HepG2 (cell line): ENCODE measurements around the gene ATN1. TPM values are rescaled to one million over a fixed set of nuclear protein-coding genes. Genes with fewer than 3 reads are reported as not detected.

Experiments
- ARID3A ChIP-seq: IDR thresholded peaks from 2 replicates; pipeline ENCODE4 v1.6.1; 2012; ENCODE audit warnings: low read depth, low read length, improper control_type of control experiment
- BHLHE40 ChIP-seq: IDR thresholded peaks from 2 replicates; pipeline ENCODE4 v1.6.1; 2011; ENCODE audit warnings: low read length, improper control_type of control experiment
- NFKBIZ ChIP-seq: IDR thresholded peaks from 2 replicates; pipeline ENCODE4 v1.6.1; 2018; ENCODE audit warnings: missing genetic modification reagents, missing compliant biosample characterization
- PAWR ChIP-seq: sonication (generic); formaldehyde crosslinking; IDR thresholded peaks from 2 replicates; pipeline ENCODE4 v1.4.0; 2020; ENCODE audit warnings: missing genetic modification reagents, mild to moderate bottlenecking, borderline replicate concordance
- RBM39 ChIP-seq: fragments of 200-400 bp; formaldehyde crosslinking; IDR thresholded peaks from one replicate; pipeline ENCODE4 v1.6.1; 2018; ENCODE audit warnings: antibody characterized with exemption, mild to moderate bottlenecking, low read depth, low read length; ENCODE audit not compliant: poor library complexity, severe bottlenecking
- RELA ChIP-seq: sonication (generic); formaldehyde crosslinking; IDR thresholded peaks from 2 replicates; pipeline ENCODE4 v1.4.0; 2020; ENCODE audit warnings: missing genetic modification reagents
- SOX13 ChIP-seq, 3 experiments: fragments of 450-650 bp in 1 of 3; sonication (generic) in 1 of 3; formaldehyde crosslinking in 1 of 3; IDR thresholded peaks in 2 of 3; conservative IDR thresholded peaks in 1 of 3; 2 replicates each; pipeline versions ENCODE4 v1.5.0 to v1.6.1; 2016 to 2020; ENCODE audit warnings: antibody characterized with exemption in 1 of 3, mild to moderate bottlenecking in 1 of 3, missing compliant biosample characterization in 1 of 3, missing genetic modification reagents in 1 of 3, moderate library complexity in 1 of 3
- TFDP1 ChIP-seq: IDR thresholded peaks from 2 replicates; pipeline ENCODE4 v1.6.1; 2016; ENCODE audit warnings: missing compliant biosample characterization, missing genetic modification reagents, borderline replicate concordance
- THRA ChIP-seq: sonication (generic); formaldehyde crosslinking; IDR thresholded peaks from 2 replicates; pipeline ENCODE4 v1.4.0; 2020; ENCODE audit warnings: missing genetic modification reagents, borderline replicate concordance
- ZBTB25 ChIP-seq: IDR thresholded peaks from 2 replicates; pipeline ENCODE4 v1.6.1; 2018; ENCODE audit warnings: missing genetic modification reagents
- ZFP91 ChIP-seq: sonication (generic); formaldehyde crosslinking; IDR thresholded peaks from 2 replicates; pipeline ENCODE4 v1.9.0; 2022; ENCODE audit warnings: missing genetic modification reagents, mild to moderate bottlenecking, borderline replicate concordance
- ZNF205 ChIP-seq: IDR thresholded peaks from 2 replicates; pipeline ENCODE4 v1.6.1; 2018; ENCODE audit warnings: missing biosample characterization, missing genetic modification reagents
- ZNF235 ChIP-seq: sonication (generic); formaldehyde crosslinking; IDR thresholded peaks from 2 replicates; pipeline ENCODE4 v1.8.1; 2023; ENCODE audit warnings: mild to moderate bottlenecking, missing genetic modification reagents, borderline replicate concordance
- ZNF326 ChIP-seq: sonication (generic); formaldehyde crosslinking; IDR thresholded peaks from 2 replicates; pipeline ENCODE4 v1.4.0; 2020; ENCODE audit warnings: missing genetic modification reagents, borderline replicate concordance
- ZNF432 ChIP-seq: sonication (generic); formaldehyde crosslinking; IDR thresholded peaks from 2 replicates; pipeline ENCODE4 v1.5.0; 2020; ENCODE audit warnings: missing genetic modification reagents, mild to moderate bottlenecking, borderline replicate concordance
- ZNF556 ChIP-seq: sonication (generic); formaldehyde crosslinking; IDR thresholded peaks from 2 replicates; pipeline ENCODE4 v1.4.0; 2020; ENCODE audit warnings: mild to moderate bottlenecking, missing genetic modification reagents, borderline replicate concordance
- ZNF629 ChIP-seq: sonication (generic); formaldehyde crosslinking; conservative IDR thresholded peaks from 2 replicates; pipeline ENCODE4 v1.5.0; 2020; ENCODE audit warnings: missing genetic modification reagents
- ZNF788 ChIP-seq: sonication (generic); formaldehyde crosslinking; IDR thresholded peaks from 2 replicates; pipeline ENCODE4 v1.5.0; 2020; ENCODE audit warnings: mild to moderate bottlenecking, missing genetic modification reagents, borderline replicate concordance
- ZNF790 ChIP-seq: sonication (generic); formaldehyde crosslinking; IDR thresholded peaks from 2 replicates; pipeline ENCODE4 v1.8.0; 2022; ENCODE audit warnings: missing genetic modification reagents, mild to moderate bottlenecking, borderline replicate concordance
- ZNF879 ChIP-seq: sonication (generic); formaldehyde crosslinking; IDR thresholded peaks from 2 replicates; pipeline ENCODE4 v1.8.1; 2023; ENCODE audit warnings: missing genetic modification reagents
- polyA plus RNA-seq, 8 experiments: library from polyadenylated mRNA; depleted of rRNA in 3 of 8; stranded (reverse) in 7 of 8; unstranded in 1 of 8; fragments of >200 nt; fragmentation: Illumina TruSeq in 4 of 8; extraction: Trizol in 4 of 8; gene quantifications; 2 replicates each; pipeline versions ENCODE4 v1.2.1 to v1.2.3, GENCODE V29; 2011 to 2016; ENCODE audit warnings: low read depth in 4 of 8, missing spikeins in 1 of 8, mixed read lengths in 1 of 8; ENCODE audit not compliant: insufficient read depth in 1 of 8
- total RNA-seq, 5 experiments: library from RNA; depleted of rRNA; stranded (reverse); fragments of >200 nt; fragmentation: Illumina TruSeq; extraction: Trizol; gene quantifications; 2 replicates each; pipeline ENCODE4 v1.2.3, GENCODE V29; 2016; ENCODE audit warnings: low read depth in 1 of 5

The ATN1 gene
- total and polyA plus RNA-seq, 2 of the 13 experiments (the other 11 are each of a cell fraction or from before 2014, with no cell fraction given) = 2.1 to 8.6 TPM

GRCh38 chr12:6937481-6938352 lies 10.0 kb downstream of the ATN1 start (continued):
- TF ChIP-seq THRA = 0 out of 2 replicates have a peak, but pooled peaks have one; percentile 16
- TF ChIP-seq ZNF788 (CRISPR knock-in tag) = peak; percentile 95; the same call in 1 of the 2 replicates
- TF ChIP-seq ZNF556 (CRISPR knock-in tag) = peak; percentile 72; the same call in 1 of the 2 replicates
- TF ChIP-seq ZFP91 (CRISPR knock-in tag) = peak; percentile 96
- peak; percentile 91 for TF ChIP-seq ZNF879 (CRISPR knock-in tag)
- peak; percentile 93 for TF ChIP-seq TFDP1
- no peak for TF ChIP-seq RELA (CRISPR knock-in tag)
- TF ChIP-seq BHLHE40 = 0 out of 2 replicates have a peak, but pooled peaks have one; percentile 23
- peak; percentile 42; the same call in 1 of the 2 replicates for TF ChIP-seq ZNF629 (CRISPR knock-in tag)
- peak; percentile 95 for TF ChIP-seq RBM39
- TF ChIP-seq ZNF235 = peak; percentile 74; the same call in 1 of the 2 replicates
- peak; percentile 89 for TF ChIP-seq ZNF326
- peak; percentile 92; the same call in 1 of the 2 replicates for TF ChIP-seq ZBTB25 (CRISPR knock-in tag)
- TF ChIP-seq PAWR (CRISPR knock-in tag) = no peak
- TF ChIP-seq NFKBIZ = peak; percentile 56; the same call in 1 of the 2 replicates
- no peak for TF ChIP-seq SOX13 (IDR thresholded peaks at IDR 0.05)
- TF ChIP-seq SOX13 (CRISPR knock-in tag; conservative IDR thresholded peaks at IDR 0.05 in 1 of 2, IDR thresholded peaks at IDR 0.05 in 1 of 2) = peak in 1 of 2 experiments; percentile 72; a peak in 2 of 4 replicates
- TF ChIP-seq ZNF432 (CRISPR knock-in tag) = no peak
- TF ChIP-seq ZNF790 (CRISPR knock-in tag) = peak; percentile 93; the same call in 1 of the 2 replicates
- no peak for TF ChIP-seq ARID3A
- peak; percentile 87 for TF ChIP-seq ZNF205 (CRISPR knock-in tag)
